ENCODE measurements around the gene SLC6A9.

Gene SLC6A9

DNA sequence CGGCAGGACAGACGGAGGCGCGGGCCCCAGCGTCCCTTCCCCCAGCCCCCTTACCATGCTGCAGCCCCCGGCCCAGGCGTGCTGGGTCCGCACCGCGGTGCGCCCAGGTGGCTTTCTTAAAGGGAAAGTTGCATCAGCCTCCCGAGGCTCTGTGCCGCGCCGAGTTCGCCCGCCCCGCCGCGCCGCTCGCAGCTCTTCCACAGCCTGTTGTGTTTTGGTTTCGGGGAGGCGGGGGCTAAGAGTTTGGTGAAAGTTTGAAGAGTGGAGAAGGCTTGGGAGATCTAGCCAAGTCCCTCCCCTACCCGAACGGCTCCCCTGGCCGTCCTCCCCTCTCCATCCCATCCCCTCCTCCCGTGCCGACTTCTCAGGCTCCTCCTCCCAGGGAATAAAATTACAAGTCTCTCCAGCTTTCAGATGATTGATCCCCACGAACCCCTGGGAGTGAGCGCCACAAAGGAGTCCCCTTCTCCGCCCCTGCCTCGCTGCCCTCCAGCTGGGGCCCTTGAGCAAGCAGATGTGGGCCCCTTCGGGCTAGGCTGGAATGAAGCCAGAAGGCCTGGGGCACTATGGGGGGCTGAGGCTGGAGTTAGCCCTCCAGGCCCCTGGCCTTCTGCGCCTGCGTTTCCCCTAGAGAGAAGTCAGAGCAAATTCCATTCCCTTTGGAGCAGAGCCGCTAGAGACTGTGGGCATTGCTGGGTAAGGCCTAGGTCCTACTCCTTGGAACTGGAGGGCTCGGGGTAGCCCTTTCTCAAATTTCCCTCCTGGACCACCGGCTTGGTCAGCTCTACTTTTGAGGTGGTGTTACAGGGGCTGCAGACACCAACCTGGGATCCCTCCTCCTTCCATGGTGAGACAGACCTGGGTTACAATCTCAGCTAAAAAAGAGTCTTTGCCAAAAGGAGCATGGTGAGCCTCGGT lies at the start of gene SLC6A9:
SLC6A9 (minus strand) TSS at position 211 of the 918 bp plus-strand sequence. CDS start 7,185 bp downstream, outside the sequence.
- DNase-seq, result peak; percentile 66

DNA sequence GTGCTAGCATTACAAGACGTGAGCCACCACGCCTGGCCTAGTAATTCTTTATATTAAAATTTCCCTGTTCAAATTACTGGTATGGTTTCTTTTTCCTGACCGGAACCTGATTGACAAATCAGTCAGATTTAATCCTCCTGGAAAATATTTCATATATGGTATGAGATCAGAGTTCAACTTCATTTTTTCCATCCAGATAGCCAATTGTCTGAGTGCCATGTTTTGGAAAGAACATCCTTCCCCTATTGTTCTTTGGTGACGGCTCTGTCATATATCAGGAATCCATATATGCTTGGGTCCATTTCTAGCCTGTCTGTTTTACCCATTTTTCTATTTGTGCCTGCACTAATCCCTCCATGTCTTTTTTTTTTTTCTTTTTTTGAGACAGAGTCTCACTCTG lies 48.3 kb upstream of the SLC6A9 start:
- no peak for DNase-seq

DNA sequence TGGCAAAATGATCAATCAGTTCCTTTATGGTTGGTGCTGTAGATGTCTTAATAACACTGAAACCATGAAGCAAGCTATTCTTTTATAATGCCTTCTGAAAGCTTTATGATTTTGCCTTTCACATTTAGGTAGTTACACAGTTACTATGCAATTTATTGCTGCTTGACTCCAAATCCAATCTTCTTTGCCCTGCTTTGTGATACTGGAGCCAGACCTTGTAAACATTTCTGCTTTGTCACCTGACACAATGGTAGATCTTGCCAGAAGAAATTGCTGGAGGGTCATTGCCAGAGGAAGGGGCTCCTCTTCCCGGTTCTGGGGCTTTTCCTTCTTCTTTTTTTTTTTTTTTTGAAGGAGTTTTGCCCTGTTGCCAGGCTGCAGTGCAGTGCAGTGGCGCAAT lies 46.8 kb upstream of the SLC6A9 start:
- DNase-seq, result no peak

DNA sequence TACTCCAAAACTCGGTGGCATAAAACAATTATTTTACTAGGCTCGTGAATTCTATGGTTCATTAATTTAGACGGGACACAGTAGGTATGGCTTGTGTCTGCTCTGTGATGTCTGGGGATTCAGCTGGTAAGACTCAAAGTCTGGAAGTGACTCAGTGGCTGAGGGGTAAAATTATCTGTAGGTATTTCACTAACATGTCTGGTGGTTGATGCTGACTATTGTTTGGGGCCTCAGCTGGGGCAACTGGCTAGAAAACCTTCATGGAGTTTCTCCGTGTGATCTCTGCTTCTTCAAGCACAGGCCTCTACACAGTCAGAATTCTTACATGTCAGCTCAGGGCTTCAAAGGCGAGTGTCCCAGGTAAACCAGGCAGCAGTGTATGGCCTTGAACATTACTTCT lies 46.2 kb upstream of the SLC6A9 start:
- no peak for DNase-seq

DNA sequence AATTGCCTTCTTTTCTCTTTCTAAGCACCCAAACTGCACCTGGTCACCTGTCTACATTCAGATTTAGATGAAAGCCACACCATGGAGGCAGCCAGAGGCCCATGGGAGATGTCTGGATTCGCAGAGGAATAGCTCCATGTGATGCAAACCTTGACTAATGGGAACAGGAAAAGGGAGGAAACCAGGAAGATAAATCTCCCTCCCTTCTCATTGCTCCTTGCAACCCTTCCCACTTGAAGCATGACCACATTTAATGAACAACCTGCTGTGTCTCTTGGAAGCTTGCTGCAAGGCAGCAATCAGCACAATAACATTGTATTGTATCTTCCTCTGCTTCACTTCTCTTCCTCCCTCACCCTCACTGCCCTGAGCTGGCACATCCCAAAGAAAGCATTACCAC lies 44.8 kb upstream of the SLC6A9 start:
- DNase-seq, result no peak

DNA sequence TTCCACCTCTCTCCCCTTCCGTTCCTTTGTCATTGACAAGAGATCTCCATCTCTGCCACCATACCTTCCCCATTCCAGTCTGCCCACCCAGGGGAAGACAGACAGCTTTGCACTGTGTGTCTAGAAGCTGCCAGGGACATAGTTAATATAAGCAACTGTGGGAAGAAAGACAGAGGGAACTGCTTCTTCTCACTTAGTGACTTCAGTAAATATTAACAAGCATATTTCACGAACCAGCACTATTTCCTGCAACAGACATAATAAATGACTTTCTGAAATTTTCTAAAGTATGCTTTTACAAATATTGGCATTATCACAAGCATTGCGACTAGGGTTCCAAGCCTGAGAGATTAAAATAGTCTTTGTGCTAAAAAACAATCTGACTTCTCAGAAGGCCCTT lies 43.2 kb upstream of the SLC6A9 start:
- no peak for DNase-seq

DNA sequence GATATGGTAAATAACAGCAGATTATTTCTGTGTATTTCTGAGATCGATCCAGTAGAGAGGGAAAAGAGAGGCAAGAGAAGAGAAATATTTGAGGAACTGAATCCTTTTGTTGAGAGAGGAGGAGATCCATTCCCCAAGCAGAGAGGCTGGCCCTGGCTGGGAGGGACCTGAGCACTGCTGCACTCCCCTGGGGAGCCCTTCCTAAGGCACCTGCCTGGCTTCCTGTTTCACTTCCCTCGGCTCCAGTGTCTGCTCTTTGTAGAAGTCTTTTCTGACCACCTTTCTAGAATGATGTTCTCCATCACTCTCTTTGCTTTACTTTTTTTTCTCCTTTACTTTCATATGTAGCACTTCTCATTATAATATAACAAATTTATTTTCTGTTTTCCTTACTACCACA lies 42.3 kb upstream of the SLC6A9 start:
- no peak for DNase-seq

DNA sequence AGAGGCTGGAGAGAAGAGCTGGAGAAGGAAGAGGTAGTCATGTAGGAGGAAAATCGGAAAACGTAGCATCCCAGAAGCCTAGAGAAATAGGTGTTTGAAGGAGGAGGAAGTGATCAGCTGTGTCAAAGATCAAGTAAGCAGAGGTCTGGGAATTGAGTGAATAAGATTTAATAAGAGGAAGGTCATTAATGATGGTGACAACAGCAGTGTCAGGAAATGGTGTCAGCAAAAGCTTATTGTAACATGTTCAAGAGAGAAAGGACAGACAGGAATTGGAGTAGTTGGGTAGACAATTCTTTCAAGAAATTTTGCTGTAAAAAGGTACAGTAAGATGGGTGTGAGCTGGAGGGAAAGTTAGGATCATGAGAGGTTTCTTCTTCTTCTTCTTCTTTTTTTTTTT lies 41.6 kb upstream of the SLC6A9 start:
- no peak for DNase-seq

DNA sequence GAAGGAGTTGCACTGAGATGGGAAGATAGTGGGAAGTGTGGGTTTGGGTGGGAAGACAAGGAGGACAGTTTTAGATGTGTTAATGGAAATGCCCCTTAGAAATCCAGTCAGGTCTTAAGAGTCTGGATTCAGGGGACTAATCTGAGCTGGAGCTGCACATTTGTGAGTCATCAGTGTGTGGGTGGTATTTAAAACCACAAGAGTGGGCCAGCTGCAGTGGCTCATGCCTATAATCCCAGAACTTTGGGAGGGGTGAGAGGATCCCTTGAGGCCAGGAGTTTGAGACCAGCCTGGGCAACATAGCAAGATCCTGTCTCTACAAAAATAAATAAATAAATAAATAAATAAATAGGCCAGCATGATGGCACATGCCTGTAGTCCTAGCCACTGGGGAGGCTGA lies 40.9 kb upstream of the SLC6A9 start:
- no peak for DNase-seq

DNA sequence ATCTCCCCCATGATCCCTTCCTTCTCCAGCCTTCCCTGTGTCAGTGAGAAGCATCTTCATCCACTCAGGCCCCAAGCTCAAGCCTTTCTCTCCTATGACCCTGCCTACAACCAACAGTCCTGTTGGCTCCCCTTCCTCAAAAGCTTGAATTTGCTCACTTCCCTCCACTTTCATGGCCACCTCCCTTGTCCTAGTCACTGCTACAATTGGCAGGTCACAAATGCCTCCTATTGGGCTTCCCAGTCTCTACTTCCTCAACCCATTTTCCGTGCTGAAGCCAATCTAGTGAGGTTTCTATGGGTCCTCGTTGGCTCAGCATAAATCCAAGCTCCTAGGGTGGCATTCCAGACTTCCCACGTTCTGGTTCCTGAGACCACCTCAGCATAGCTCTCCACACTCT lies 40.2 kb upstream of the SLC6A9 start:
- DNase-seq, result no peak

DNA sequence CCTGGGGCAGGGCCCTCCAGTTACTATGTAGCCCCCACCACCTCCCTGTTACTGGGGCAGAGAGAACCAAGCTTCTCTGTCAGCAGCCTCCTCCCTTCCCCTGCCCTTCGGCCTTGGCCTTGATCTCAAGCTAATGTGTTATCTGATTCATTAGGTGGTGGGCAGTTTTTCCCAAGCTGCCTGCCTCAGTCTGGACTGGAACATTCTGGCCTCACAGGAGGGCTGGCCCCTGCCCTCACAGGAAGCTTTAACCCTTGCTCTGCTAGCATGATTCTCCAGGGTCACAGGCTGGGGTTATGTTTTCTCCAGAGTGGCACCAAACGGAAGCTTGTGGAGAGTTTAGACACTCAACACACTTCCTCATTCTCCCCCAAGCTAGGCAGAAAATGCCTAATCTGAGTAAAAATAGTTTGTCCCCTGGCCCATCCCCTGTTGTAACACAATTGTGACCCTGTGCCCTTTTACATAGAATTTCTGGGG lies 37.2 kb upstream of the SLC6A9 start:
- DNase-seq, result no peak

DNA sequence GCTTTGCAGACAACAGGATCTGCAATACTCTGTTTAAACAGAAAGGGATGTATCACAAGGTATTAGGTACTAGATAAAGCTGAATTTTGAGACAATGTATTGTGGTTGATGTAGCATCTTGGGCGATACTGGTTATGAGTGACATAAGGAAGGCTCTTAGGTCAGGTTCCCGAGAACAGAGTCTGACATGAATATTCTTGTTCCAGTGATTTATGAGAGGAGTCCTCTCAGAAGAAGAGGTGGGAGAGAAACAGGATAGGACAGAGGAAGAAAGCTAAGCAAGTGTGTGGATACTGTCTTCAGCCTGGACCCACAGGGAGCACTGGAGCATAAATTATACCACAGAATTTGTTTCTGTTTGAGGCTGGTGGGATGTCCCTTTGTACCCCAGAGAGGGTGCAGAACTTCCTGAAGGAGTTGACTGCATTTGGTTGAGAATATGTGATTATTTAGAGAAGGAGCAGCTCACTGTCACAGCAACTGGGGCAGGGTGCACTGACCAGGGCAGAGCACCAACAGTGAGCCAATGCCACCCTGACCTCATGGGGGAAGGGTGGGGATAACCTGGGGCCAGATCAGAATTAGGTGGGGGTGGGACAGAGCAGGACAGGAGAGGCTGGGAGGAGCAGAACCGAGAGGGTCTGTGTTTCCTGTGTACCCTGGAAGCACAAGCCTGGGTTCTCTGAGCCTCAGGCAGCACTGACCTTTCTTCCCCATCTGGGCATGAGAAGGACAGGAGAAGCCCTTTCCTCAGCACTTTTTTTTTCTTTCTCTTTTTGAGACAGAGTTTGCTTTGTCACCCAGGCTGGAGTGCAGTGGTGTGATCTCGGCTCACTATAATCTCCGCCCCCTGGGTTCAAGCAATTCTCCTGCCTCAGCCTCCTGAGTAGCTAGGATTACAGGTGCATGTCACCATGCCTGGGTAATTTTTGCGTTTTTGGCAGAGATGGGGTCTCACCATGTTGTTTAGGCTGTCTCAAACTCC lies 36.3 kb upstream of the SLC6A9 start:
- no peak for DNase-seq

DNA sequence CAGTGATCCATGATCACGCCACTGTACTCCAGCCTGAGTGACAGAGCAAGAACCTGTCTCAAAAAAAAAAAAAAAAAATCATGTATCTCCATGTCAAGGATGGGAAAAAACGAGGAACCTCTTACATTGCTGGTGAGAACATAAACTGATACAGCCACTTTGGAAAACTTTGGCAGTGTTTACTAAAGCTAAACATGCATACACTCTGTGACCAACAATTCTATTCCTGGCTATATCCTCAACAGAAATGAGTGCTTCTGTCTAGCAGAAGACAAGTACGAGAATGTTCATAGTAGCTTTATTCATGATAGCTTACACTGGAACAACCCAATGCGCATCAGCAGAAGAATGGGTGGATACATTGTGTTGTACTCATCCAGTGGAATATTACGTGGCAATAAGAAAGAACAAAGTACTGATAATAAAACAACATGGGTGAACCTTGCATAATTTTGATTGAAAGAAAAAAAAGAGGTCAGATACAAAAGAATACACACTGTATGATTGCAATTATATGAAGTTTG lies 31.5 kb upstream of the SLC6A9 start:
- no peak for DNase-seq

DNA sequence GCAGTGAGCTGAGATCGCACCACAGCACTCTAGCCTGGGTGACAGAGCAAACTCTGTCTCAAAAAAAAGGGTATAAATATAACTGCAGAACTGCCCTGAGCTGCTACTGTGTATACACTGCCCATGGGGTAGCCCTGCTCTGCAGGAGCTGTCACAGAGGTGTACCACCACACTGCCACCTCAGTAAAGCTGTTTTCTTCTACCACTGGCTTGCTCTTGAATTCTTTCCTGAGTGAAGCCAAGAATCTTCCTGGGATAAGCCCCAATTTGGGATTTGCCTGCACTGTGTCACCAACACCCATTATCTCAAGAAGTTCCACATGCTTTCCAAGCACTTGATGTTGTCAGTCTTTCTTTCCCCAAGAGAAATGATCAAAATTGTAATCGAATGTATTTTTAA lies 30.6 kb upstream of the SLC6A9 start:
- DNase-seq, result no peak

DNA sequence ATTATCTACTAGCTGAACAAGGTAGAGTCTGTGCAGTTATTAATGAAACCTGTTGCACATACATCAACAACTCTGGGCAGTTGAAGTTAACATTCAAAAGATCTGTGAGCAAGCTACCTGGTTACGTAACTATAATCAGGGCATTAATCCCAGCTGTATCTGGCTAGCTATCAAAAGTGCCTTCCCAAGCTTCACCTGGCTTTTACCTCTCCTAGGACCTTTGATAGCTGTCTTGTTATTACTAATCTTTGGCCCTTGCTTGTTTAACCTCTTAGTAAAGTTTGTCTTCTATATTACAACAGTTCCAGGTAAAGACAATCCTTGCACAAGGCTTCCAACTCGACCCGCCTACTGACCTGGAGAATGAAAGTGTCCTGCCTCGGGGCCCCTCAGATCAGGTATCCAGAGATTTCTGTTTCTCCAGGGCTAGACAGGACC lies 29.6 kb upstream of the SLC6A9 start:
- DNase-seq, result no peak

DNA sequence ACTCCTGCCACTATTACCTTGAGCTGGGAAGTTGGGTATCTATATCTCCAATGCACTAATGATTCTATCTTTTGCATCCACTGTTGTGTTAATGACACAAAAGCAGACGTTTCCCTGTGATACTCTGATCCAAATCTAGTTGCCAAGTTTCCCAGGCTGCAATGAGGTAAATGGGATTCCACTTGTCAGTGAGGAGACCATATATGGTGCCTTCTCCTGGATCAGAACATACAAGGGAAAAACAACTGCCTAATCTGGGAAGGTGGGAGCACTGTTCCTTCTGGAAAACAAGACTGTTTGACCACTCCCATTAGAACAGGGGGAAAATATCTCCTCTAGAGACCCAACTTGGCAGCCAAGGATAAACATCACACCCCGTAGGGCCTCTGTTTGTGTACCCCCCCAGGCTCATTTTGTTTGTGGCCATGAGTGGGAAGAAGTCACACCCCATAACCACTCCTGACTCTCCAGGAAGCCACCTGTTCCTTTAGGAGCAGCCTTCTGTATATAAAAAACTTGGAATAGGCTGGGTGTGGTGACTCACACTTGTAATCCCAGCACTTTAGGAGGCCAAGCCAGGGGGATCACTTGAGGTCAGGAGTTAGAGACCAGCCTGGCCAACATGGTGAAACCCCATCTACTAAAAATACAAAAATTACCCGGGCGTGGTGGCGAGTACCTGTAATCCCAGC lies 28.5 kb upstream of the SLC6A9 start:
- DNase-seq, result no peak

DNA sequence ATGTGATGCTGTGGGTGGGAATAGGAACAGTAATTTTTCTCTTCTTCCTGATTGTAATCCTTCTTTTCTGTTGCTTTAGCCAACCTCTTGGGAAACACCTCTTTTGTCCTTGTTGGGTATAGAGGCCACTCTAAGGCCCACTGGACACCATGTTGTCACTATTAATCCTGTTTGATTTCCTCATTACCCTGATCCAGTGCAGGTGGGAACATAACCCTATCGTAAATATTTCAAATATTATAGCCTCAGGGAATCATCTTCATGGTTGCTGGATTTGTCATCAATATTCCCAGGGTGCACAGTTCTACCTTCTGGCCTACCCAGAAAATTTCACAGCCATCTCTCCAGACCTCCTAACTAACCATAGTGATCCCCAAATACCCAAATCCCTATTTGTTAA lies 27.9 kb upstream of the SLC6A9 start:
- no peak for DNase-seq

DNA sequence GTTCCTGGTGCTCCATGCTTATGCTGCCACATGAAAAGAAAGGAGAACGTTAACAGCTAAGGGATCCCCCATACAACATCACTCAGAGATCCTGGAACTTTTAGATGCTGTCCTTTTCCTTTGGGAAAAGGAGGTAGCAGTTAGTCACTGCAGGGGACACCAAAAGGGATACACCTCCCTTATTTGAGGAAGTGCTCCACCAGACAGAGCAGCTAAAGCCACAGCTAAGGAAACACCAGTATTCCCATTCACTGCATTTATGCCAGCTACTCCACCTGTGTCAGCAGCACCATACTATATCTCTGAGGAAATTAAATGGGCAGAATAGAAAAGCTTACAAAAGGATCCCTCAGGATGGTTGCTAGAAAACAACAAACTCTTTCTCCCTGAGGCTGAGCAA lies 26.0 kb upstream of the SLC6A9 start:
- DNase-seq, result no peak

DNA sequence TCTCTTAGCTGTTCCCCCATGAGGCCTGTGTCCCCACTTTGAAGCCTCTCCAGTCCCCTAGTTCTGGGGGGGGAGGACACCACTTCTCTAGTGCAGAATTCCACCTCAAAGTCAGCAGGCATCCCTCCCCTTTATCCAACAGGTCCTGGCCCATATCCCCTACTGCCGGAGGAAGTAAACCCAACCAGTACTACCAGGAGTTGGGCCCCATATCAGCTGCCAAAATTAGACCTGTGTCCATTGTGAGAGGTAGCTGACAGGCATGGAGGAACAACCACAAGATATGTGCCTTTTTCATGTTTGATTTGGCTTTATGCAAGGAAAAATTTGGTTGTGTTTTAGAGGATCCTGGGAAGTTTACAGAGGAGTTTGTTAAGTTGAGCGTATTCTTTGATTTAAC lies 22.1 kb upstream of the SLC6A9 start:
- no peak for DNase-seq

DNA sequence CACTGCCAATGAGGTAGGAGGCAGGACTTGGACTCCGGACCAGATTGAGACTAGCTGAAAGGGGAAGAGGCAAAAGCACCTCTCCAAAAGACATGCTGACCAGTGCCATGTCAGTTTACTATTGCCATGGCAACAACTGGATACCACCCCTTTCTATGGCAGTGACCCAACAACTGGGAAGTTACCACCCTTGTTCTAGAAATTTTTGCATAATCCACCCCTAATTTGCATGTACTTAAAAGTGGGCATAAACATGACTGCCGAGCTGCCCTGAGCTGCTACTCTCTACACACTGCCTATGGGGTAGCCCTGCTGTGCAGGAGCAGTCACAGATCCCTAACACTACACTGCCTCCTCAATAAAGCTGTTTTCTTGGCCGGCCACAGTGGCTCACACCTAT lies 19.0 kb upstream of the SLC6A9 start:
- no peak for DNase-seq

DNA sequence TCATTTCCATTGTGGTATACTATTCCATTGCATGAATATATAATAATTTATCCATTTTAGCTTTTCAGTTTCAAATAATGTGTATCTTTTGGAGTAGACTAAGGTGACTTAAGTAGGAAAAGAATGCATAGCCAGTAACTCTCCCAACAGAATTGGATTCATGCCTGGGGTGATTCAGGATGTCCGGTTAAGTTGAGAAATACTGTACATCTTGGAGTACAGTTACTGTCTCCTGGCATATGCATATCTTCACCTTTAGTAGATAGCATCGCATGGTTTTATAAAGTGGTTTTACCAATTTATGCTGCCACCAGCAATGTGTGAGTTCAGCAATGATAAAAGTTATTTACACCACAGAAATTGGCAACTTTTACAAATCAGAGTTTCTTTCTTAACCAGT lies 18.6 kb upstream of the SLC6A9 start:
- no peak for DNase-seq

DNA sequence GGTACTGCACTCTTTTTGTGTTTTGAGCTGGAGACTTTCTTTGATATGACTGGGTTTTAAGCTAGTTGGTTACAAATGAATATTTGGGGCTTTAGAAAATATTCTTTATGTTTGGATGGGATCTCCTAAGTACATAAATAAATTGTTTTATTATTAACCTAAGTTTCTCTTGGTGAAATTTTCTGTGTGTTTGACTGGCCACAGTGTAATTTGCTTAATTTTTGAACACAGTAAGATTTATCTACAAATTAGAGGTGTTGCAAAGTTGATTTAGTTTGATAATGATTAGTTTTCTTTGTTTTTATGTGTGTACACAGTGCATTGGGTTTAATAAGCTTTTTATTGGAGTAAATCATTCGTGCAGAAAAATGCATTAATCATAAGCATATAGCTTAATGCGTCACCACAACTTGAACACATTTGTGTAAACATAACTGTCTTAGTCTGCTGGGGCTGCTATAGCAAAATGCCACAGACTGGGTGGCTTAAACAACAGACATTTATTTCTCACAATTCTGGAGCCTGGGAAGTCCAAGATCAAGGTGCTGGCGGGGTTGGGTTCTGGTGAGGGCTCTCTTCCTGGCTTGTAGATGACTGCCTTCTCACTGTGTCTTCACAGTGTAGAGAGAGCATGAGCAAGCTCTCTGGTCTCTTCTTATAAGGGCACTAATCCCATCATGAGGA lies 17.4 kb upstream of the SLC6A9 start:
- DNase-seq, result no peak
